Endothelial cell of umbilical vein (primary cell): Measurements from ENCODE around the gene CLDN19. TPM values are rescaled to one million over a fixed set of nuclear protein-coding genes. Genes with fewer than 3 reads are reported as not detected.

Experiments
- BruUV-seq: library from RNA; stranded (reverse); fragments of 400-500 nt; replicated peaks from 2 replicates; lab custom pipeline; 2021; lab: Mats Ljungman, UMichigan
- CTCF ChIA-PET: fragments of 300-600, 350-600 bp; sonication (Branson Sonifier 250); formaldehyde crosslinking; loops from one replicate; lab custom pipeline; 2021; ENCODE audit warnings: antibody characterized with exemption, inconsistent platforms; lab: Charles Lee
- POLR2A ChIA-PET: fragments of 300-600, 350-600 bp; sonication (Branson Sonifier 250); formaldehyde crosslinking; loops from one replicate; lab custom pipeline; 2021; ENCODE audit warnings: antibody characterized with exemption, inconsistent platforms; lab: Charles Lee
- DNase-seq: peaks from one replicate; pipeline ENCODE4 v3.0.0-alpha.2; 2011; ENCODE audit warnings: low read depth, low spot score
- FAIRE-seq: peaks from 2 replicates; lab custom pipeline; 2011; peaks lifted over from hg19 to GRCh38; lab: Jason Lieb, UNC
- H2AFZ ChIP-seq: 2 replicates; pipeline ENCODE4 v1.6.0; 2012; ENCODE audit warnings: low read depth, low read length, control low read depth, inconsistent platforms
- H3K27ac ChIP-seq: 2 replicates; pipeline ENCODE4 v1.5.1; 2011; ENCODE audit warnings: low read depth, mild to moderate bottlenecking, control low read depth, low read length, moderate library complexity; ENCODE audit not compliant: insufficient read depth
- H3K27me3 ChIP-seq, 2 experiments: 2 replicates each; pipeline versions ENCODE4 v1.6.0 to v1.6.1; 2011; ENCODE audit warnings: low read length in 2 of 2, mixed read lengths in 1 of 2; ENCODE audit not compliant: control insufficient read depth in 2 of 2, insufficient read depth in 2 of 2
- H3K36me3 ChIP-seq, 2 experiments: 2 replicates in 1 of 2; 3 replicates in 1 of 2; pipeline ENCODE4 v1.5.1; 2011; ENCODE audit warnings: low read length in 2 of 2, mild to moderate bottlenecking in 1 of 2, moderate library complexity in 1 of 2; ENCODE audit not compliant: control insufficient read depth in 2 of 2, insufficient read depth in 2 of 2; ENCODE audit errors: extremely low read depth in 1 of 2
- H3K4me1 ChIP-seq: 3 replicates; pipeline ENCODE4 v1.5.1; 2011; ENCODE audit warnings: mild to moderate bottlenecking, low read length; ENCODE audit not compliant: control insufficient read depth, insufficient read depth; ENCODE audit errors: extremely low read depth
- H3K4me2 ChIP-seq: 2 replicates; pipeline ENCODE4 v1.6.1; 2011; ENCODE audit warnings: low read length, control low read depth, mixed read lengths; ENCODE audit not compliant: insufficient read depth
- H3K4me3 ChIP-seq, 3 experiments: fragments of 200-600 bp in 1 of 3; sonication (generic), shearing (Covaris generic) in 1 of 3; replicated peaks in 1 of 3; 2 replicates each; pipeline ENCODE4 v1.5.1; 2011 to 2016; ENCODE audit warnings: control low read depth in 3 of 3, low read length in 3 of 3, mild to moderate bottlenecking in 2 of 3, inconsistent platforms in 1 of 3, low read depth in 1 of 3, moderate library complexity in 1 of 3; ENCODE audit not compliant: insufficient read depth in 1 of 3
- H3K79me2 ChIP-seq: 2 replicates; pipeline ENCODE4 v1.6.0; 2012; ENCODE audit warnings: low read length, inconsistent platforms; ENCODE audit not compliant: control insufficient read depth, insufficient read depth
- H3K9ac ChIP-seq: replicated peaks from 2 replicates; pipeline ENCODE3; 2011; ENCODE audit warnings: low read length, control low read depth; ENCODE audit not compliant: insufficient read depth; ENCODE audit errors: extremely low read depth
- H3K9me1 ChIP-seq: replicated peaks from 3 replicates; pipeline ENCODE4 v1.6.0; 2011; ENCODE audit warnings: mild to moderate bottlenecking, low read length; ENCODE audit not compliant: control insufficient read depth, insufficient read depth; ENCODE audit errors: extremely low read depth
- H3K9me3 ChIP-seq: replicated peaks from 2 replicates; pipeline ENCODE4 v1.5.1; 2012; ENCODE audit warnings: low read length, inconsistent platforms; ENCODE audit not compliant: control insufficient read depth, insufficient read depth
- H4K20me1 ChIP-seq: replicated peaks from 2 replicates; pipeline ENCODE3; 2011; ENCODE audit warnings: mild to moderate bottlenecking, low read length; ENCODE audit not compliant: control insufficient read depth, insufficient read depth; ENCODE audit errors: extremely low read depth
- EZH2 ChIP-seq: IDR thresholded peaks from 2 replicates; pipeline ENCODE4 v1.6.1; 2012; ENCODE audit warnings: borderline replicate concordance, low read depth, mild to moderate bottlenecking, moderate library complexity, low read length, inconsistent platforms; ENCODE audit not compliant: severe bottlenecking
- FOS ChIP-seq: IDR thresholded peaks from 2 replicates; pipeline ENCODE4 v1.6.1; 2011; ENCODE audit warnings: mild to moderate bottlenecking, low read length, moderate library complexity, borderline replicate concordance; ENCODE audit not compliant: insufficient read depth
- GATA2 ChIP-seq: IDR thresholded peaks from 2 replicates; pipeline ENCODE4 v1.7.0; 2011; ENCODE audit warnings: low read depth, mild to moderate bottlenecking, moderate library complexity, mixed read lengths, low read length; ENCODE audit not compliant: insufficient read length, insufficient read depth
- JUN ChIP-seq: IDR thresholded peaks from 2 replicates; pipeline ENCODE4 v1.6.1; 2011; ENCODE audit warnings: borderline replicate concordance, low read depth; ENCODE audit not compliant: insufficient read length, insufficient read depth
- MYC ChIP-seq: IDR thresholded peaks from one replicate; pipeline ENCODE4 v1.6.1; 2011; ENCODE audit warnings: mild to moderate bottlenecking, low read depth, low read length
- POLR2A ChIP-seq: IDR thresholded peaks from 2 replicates; pipeline ENCODE4 v1.6.1; 2012; ENCODE audit warnings: low read depth, mild to moderate bottlenecking, control low read depth, low read length
- POLR2AphosphoS5 ChIP-seq: IDR thresholded peaks from 2 replicates; pipeline ENCODE4 v1.6.1; 2012; ENCODE audit warnings: low read depth, mild to moderate bottlenecking, control low read depth, low read length, moderate library complexity; ENCODE audit not compliant: insufficient read depth
- dilution Hi-C: fragments of 300-500 bp; cut with MboI; formaldehyde crosslinking; loops from one replicate; pipeline ENCODE4 v1.15.0; 2019; ENCODE audit warnings: low sequenced_read_pairs; ENCODE audit not compliant: extremely low pct_ligation_motif_present
- intact Hi-C: fragments of 100-400 bp; cut with micrococcal nuclease; formaldehyde crosslinking; loops from one replicate; pipeline ENCODE4 v1.10.0; 2022
- polyA plus RNA-seq, 4 experiments: library from polyadenylated mRNA; depleted of rRNA in 3 of 4; stranded (reverse) in 3 of 4; unstranded in 1 of 4; fragments of >200 nt; gene quantifications; 2 replicates each; pipeline versions ENCODE4 v1.2.1 to v1.2.3, GENCODE V29; 2011 to 2012; ENCODE audit warnings: missing spikeins in 1 of 4
- total RNA-seq: library from RNA; stranded (reverse); gene quantifications from 2 replicates; pipeline ENCODE4 v1.2.3, GENCODE V29; 2021
- TF ChIP-seq, protein P1 (sequence below), 2 donors: IDR thresholded peaks; 1 replicate in 1 of 2; 2 replicates in 1 of 2; pipeline ENCODE4 v1.5.1; 2011; ENCODE audit warnings: low read length in 2 of 2, mild to moderate bottlenecking in 2 of 2, moderate library complexity in 2 of 2, control low read depth in 1 of 2, inconsistent platforms in 1 of 2, low read depth in 1 of 2; ENCODE audit not compliant: insufficient read depth in 1 of 2; ENCODE audit errors: extremely low read depth in 1 of 2
- TF ChIP-seq, protein P2 (sequence below): IDR thresholded peaks from 2 replicates; pipeline ENCODE4 v1.6.1; 2011; ENCODE audit not compliant: insufficient read depth, insufficient read length

CLDN19 gene
- total and polyA plus RNA-seq, 2 donors (not counting 3 experiments of a cell fraction or from before 2014, with no cell fraction given), result not detected

DNA sequence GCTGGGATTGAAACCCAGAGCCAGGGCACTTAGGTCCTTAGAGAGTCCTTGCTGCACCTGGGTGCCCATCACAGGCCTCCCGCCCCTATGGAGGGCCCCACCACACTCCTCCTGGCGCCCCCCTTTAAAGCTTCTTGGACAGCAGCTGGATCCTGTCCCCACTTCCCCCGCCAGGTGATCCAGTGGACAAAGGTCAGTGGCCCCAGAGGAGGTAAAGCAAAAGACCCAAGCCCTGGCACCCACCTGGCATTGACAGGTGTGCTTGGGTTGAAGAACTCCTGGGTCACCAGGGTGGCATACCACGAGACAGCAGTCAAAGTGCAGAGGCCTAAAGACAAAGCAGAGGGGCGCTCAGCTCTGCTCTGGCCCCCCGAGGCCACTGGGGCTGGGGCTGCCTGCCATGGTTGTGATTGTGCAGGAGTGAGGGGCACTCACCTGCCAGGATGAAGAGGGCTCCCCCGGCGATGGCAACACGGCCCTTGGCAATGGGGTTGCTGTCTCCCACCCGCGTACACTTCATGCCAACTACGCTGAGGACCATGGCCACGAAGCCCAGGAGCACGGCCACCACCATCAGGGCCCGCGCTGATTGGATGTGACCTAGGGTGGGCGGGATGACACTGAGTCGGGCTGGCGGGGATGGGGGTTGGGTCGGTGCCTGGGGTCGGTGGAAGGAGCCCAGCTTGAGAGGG, 1.9 kb downstream of the CLDN19 start:
- H2AFZ ChIP-seq, result no peak overlapping the region
- intact Hi-C loops, result no loop called here
- BruUV-seq, result no TSS peak
- no peak overlapping the region for H3K4me3 ChIP-seq
- H3K9me3 ChIP-seq, result no peaks in the 10 kb centered on the region
- H3K9ac ChIP-seq, result no peak overlapping the region
- H3K4me1 ChIP-seq, result no peaks in the 10 kb centered on the region
- H3K36me3 ChIP-seq, result no peaks in the 10 kb centered on the region
- dilution Hi-C loops, result no loop called here
- FAIRE-seq (no peak), DNase-seq (no peak)
- no peak overlapping the region for H3K27ac ChIP-seq
- no peak overlapping the region for H3K4me2 ChIP-seq
- ChIA-PET POLR2A (no interaction called here), CTCF (interaction anchor here (0.7 to 3.4 kb wide), 2 partner anchors 9 to 161 kb away, joined by 4 to 12 read pairs; no protein-coding TSS in a partner anchor)
- no peaks in the 10 kb centered on the region for H4K20me1 ChIP-seq
- H3K9me1 ChIP-seq, result no peaks in the 10 kb centered on the region
- no peak for TF ChIP-seq POLR2AphosphoS5
- no peak for TF ChIP-seq FOS
- no peak for TF ChIP-seq JUN
- TF ChIP-seq EZH2, result no peak
- TF ChIP-seq, protein P1, sequence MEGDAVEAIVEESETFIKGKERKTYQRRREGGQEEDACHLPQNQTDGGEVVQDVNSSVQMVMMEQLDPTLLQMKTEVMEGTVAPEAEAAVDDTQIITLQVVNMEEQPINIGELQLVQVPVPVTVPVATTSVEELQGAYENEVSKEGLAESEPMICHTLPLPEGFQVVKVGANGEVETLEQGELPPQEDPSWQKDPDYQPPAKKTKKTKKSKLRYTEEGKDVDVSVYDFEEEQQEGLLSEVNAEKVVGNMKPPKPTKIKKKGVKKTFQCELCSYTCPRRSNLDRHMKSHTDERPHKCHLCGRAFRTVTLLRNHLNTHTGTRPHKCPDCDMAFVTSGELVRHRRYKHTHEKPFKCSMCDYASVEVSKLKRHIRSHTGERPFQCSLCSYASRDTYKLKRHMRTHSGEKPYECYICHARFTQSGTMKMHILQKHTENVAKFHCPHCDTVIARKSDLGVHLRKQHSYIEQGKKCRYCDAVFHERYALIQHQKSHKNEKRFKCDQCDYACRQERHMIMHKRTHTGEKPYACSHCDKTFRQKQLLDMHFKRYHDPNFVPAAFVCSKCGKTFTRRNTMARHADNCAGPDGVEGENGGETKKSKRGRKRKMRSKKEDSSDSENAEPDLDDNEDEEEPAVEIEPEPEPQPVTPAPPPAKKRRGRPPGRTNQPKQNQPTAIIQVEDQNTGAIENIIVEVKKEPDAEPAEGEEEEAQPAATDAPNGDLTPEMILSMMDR (IDR thresholded peaks at IDR 0.05; ENCODE audit: extremely low read depth in 1 of 2, insufficient read depth in 1 of 2, low read depth in 1 of 2, low read length in 2 of 2), result no peak
- no peak for TF ChIP-seq GATA2
- TF ChIP-seq, protein P2, sequence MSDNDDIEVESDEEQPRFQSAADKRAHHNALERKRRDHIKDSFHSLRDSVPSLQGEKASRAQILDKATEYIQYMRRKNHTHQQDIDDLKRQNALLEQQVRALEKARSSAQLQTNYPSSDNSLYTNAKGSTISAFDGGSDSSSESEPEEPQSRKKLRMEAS, result no peak
- no peak for TF ChIP-seq POLR2A
- no peak for TF ChIP-seq MYC
- no peaks in the 10 kb centered on the region for H3K79me2 ChIP-seq
- H3K27me3 ChIP-seq, result no peaks in the 10 kb centered on the region
